CD4-positive, alpha-beta memory T cell (primary cell): ENCODE measurements around the gene ELOVL2. TPM values are rescaled to one million over a fixed set of nuclear protein-coding genes. Genes with fewer than 3 reads are reported as not detected.
A peak's percentile ranks its signal among the peaks of the same experiment; 100 is the strongest.

Experiments used
- CTCF ChIA-PET: fragments of 350-600 bp; sonication (Branson Sonifier 250); formaldehyde crosslinking; loops from one replicate; lab custom pipeline; 2021; ENCODE audit warnings: inconsistent platforms; ENCODE audit not compliant: partially characterized antibody; lab: Charles Lee
- POLR2A ChIA-PET: fragments of 350-600 bp; sonication (Branson Sonifier 250); formaldehyde crosslinking; loops from one replicate; lab custom pipeline; 2021; ENCODE audit not compliant: partially characterized antibody; lab: Charles Lee
- DNase-seq, 5 donors: peaks; one replicate each; pipeline versions ENCODE4 v3.0.0 to v3.0.0-alpha.2; 2020 to 2022; ENCODE audit warnings: mixed read lengths in 1 of 5
- H3K27ac ChIP-seq: one replicate; pipeline ENCODE4 v1.7.0; 2013; ENCODE audit warnings: low read depth, low read length
- H3K27me3 ChIP-seq: 2 replicates; pipeline ENCODE4 v1.7.0; 2013; ENCODE audit warnings: mild to moderate bottlenecking, low read length, moderate library complexity; ENCODE audit not compliant: insufficient read depth
- H3K36me3 ChIP-seq: 2 replicates; pipeline ENCODE4 v1.7.0; 2013; ENCODE audit warnings: mild to moderate bottlenecking, low read length, moderate library complexity; ENCODE audit not compliant: insufficient read depth
- H3K4me1 ChIP-seq: 2 replicates; pipeline ENCODE4 v1.7.0; 2013; ENCODE audit warnings: mild to moderate bottlenecking, low read length, moderate library complexity; ENCODE audit not compliant: insufficient read depth
- H3K4me3 ChIP-seq, 2 donors: one replicate each; pipeline ENCODE4 v1.7.0; 2013; ENCODE audit warnings: low read length in 2 of 2, mild to moderate bottlenecking in 1 of 2
- H3K9me3 ChIP-seq, 2 donors: one replicate each; pipeline ENCODE4 v1.7.0; 2013; ENCODE audit warnings: low read length in 2 of 2, control low read depth in 1 of 2; ENCODE audit not compliant: control insufficient read depth in 1 of 2
- H3K27ac Mint-ChIP-seq, 7 donors: one replicate each; pipeline ENCODE4 v1.8.0; 2020 to 2021; ENCODE audit warnings: mixed read lengths in 7 of 7, mild to moderate bottlenecking in 6 of 7, inconsistent platforms in 3 of 7, moderate library complexity in 3 of 7
- H3K27me3 Mint-ChIP-seq, 2 donors: one replicate each; pipeline ENCODE4 v1.8.0; 2020 to 2021; ENCODE audit warnings: mixed read lengths in 2 of 2
- H3K36me3 Mint-ChIP-seq, 2 donors: one replicate each; pipeline ENCODE4 v1.8.0; 2020 to 2021; ENCODE audit warnings: mixed read lengths in 2 of 2, inconsistent platforms in 1 of 2, mild to moderate bottlenecking in 1 of 2
- H3K4me1 Mint-ChIP-seq, 4 donors: one replicate each; pipeline ENCODE4 v1.8.0; 2020 to 2021; ENCODE audit warnings: mixed read lengths in 4 of 4, mild to moderate bottlenecking in 1 of 4
- H3K4me3 Mint-ChIP-seq, 8 donors: one replicate each; pipeline ENCODE4 v1.8.0; 2020 to 2021; ENCODE audit warnings: mixed read lengths in 8 of 8, mild to moderate bottlenecking in 7 of 8, moderate library complexity in 6 of 8, inconsistent platforms in 3 of 8
- H3K9me3 Mint-ChIP-seq, 8 donors: one replicate each; pipeline ENCODE4 v1.8.0; 2020 to 2021; ENCODE audit warnings: mixed read lengths in 8 of 8, mild to moderate bottlenecking in 5 of 8, inconsistent platforms in 3 of 8, moderate library complexity in 1 of 8
- intact Hi-C: fragments of 100-400 bp; cut with micrococcal nuclease; formaldehyde crosslinking; loops from one replicate; pipeline ENCODE4 v1.15.1; 2023
- polyA plus RNA-seq, 2 donors: library from polyadenylated mRNA; unstranded; fragments of 300-500 nt; fragmentation: Illumina TruSeq; gene quantifications; one replicate each; pipeline ENCODE4 v1.2.3, GENCODE V29; 2021
- total RNA-seq, 2 experiments: library from RNA; stranded (reverse); gene quantifications; one replicate each; pipeline ENCODE4 v1.2.3, GENCODE V29; 2021

ELOVL2 gene
- total and polyA plus RNA-seq, 4 experiments from 2014 or later = not detected

- Histone ChIP-seq H3K27ac (no peak overlapping the region), H3K4me1 (peaks cover 5% of the 10 kb centered on the region), H3K27me3 (peaks cover 9% of the 10 kb centered on the region), H3K9me3 (no peaks in the 10 kb centered on the region), H3K36me3 (no peaks in the 10 kb centered on the region), H3K4me3 (no peak overlapping the region)
- H3K4me3 Mint-ChIP-seq = peak overlapping the region; percentile 66 to 89 (median 80)
- peaks cover 0 to 5% of the 10 kb centered on the region in 2 donors for H3K36me3 Mint-ChIP-seq
- peaks cover 9 to 13% (median 11%) of the 10 kb centered on the region in 4 donors for H3K4me1 Mint-ChIP-seq
- ChIA-PET POLR2A (no interaction called here), CTCF (no interaction called here)
- peaks cover 0 to 8% (median under 1%) of the 10 kb centered on the region in 8 donors for H3K9me3 Mint-ChIP-seq
- intact Hi-C loops = no loop called here
- DNase-seq = peak in 2 of 5 donors; percentile 2 to 3
- peaks cover 45% of the 10 kb centered on the region in 2 donors for H3K27me3 Mint-ChIP-seq
- H3K27ac Mint-ChIP-seq = peak overlapping the region in 3 of 7 donors; percentile 7 to 71 (median 19)
These were observed 636 bp downstream of the ELOVL2 start for GRCh38 chr6:11043378-11043960.

- CTCF ChIA-PET = no interaction called here
These were observed 1.2 kb downstream of the ELOVL2 start for GRCh38 chr6:11042750-11043377.

GRCh38 chr6:11042025-11042749 is 1.9 kb downstream of the ELOVL2 start:
- intact Hi-C loops = no loop called here
- CTCF ChIA-PET = no interaction called here
- no peak for DNase-seq
- Mint-ChIP-seq H3K27me3 (peaks cover 38 to 41% of the 10 kb centered on the region in 2 donors), H3K4me3 (peak overlapping the region in 3 of 8 donors; percentile 20 to 43 (median 27)), H3K36me3 (peaks cover 0 to 5% of the 10 kb centered on the region in 2 donors), H3K27ac (no peak overlapping the region), H3K4me1 (peaks cover 9 to 13% (median 11%) of the 10 kb centered on the region in 4 donors), H3K9me3 (peaks cover 0 to 8% (median under 1%) of the 10 kb centered on the region in 8 donors)
- H3K27ac ChIP-seq = no peak overlapping the region
- no peaks in the 10 kb centered on the region for H3K36me3 ChIP-seq
- no peaks in the 10 kb centered on the region for H3K9me3 ChIP-seq
- peaks cover 5% of the 10 kb centered on the region for H3K4me1 ChIP-seq
- no peak overlapping the region for H3K4me3 ChIP-seq
- peaks cover 13% of the 10 kb centered on the region for H3K27me3 ChIP-seq
- POLR2A ChIA-PET = no interaction called here

More at GRCh38 chr6:11042750-11043377, 1.2 kb downstream of the ELOVL2 start:
- Mint-ChIP-seq H3K36me3 (peaks cover 0 to 5% of the 10 kb centered on the region in 2 donors), H3K27ac (peak overlapping the region in 2 of 7 donors; percentile 19 to 71), H3K9me3 (peaks cover 0 to 8% (median under 1%) of the 10 kb centered on the region in 8 donors), H3K27me3 (peaks cover 40 to 43% of the 10 kb centered on the region in 2 donors), H3K4me3 (peak overlapping the region; percentile 66 to 89 (median 80)), H3K4me1 (peaks cover 9 to 13% (median 11%) of the 10 kb centered on the region in 4 donors)
- peaks cover 9% of the 10 kb centered on the region for H3K27me3 ChIP-seq
- POLR2A ChIA-PET = no interaction called here
- no peaks in the 10 kb centered on the region for H3K9me3 ChIP-seq
- DNase-seq = peak in 2 of 5 donors; percentile 1 to 4
- no peak overlapping the region for H3K27ac ChIP-seq
- H3K4me1 ChIP-seq = peaks cover 5% of the 10 kb centered on the region
- no peaks in the 10 kb centered on the region for H3K36me3 ChIP-seq
- intact Hi-C loops = no loop called here
- no peak overlapping the region for H3K4me3 ChIP-seq

GRCh38 chr6:11040134-11040533 is 4.0 kb downstream of the ELOVL2 start:
- peaks cover 0 to 5% of the 10 kb centered on the region in 2 donors for H3K36me3 Mint-ChIP-seq
- no peak overlapping the region for H3K27ac ChIP-seq
- intact Hi-C loops = no loop called here
- H3K4me3 Mint-ChIP-seq = no peak overlapping the region
- peaks cover 0 to 8% (median under 1%) of the 10 kb centered on the region in 8 donors for H3K9me3 Mint-ChIP-seq
- no peak overlapping the region for H3K27ac Mint-ChIP-seq
- CTCF ChIA-PET = no interaction called here
- peaks cover 44 to 51% of the 10 kb centered on the region in 2 donors for H3K27me3 Mint-ChIP-seq
- POLR2A ChIA-PET = no interaction called here
- H3K4me1 ChIP-seq = peaks cover 5% of the 10 kb centered on the region
- H3K4me3 ChIP-seq = no peak overlapping the region
- H3K36me3 ChIP-seq = no peaks in the 10 kb centered on the region
- H3K4me1 Mint-ChIP-seq = peaks cover 9 to 13% (median 11%) of the 10 kb centered on the region in 4 donors
- H3K27me3 ChIP-seq = peaks cover 6% of the 10 kb centered on the region
- DNase-seq = no peak
- H3K9me3 ChIP-seq = no peaks in the 10 kb centered on the region

GRCh38 chr6:11039040-11039439 is 5.1 kb downstream of the ELOVL2 start:
- no peak overlapping the region for H3K27ac Mint-ChIP-seq
- POLR2A ChIA-PET = no interaction called here
- no peak for DNase-seq
- no peak overlapping the region for H3K4me3 Mint-ChIP-seq
- H3K9me3 Mint-ChIP-seq = peaks cover 0 to 4% (median under 1%) of the 10 kb centered on the region in 8 donors
- H3K9me3 ChIP-seq = no peaks in the 10 kb centered on the region
- peaks cover 6% of the 10 kb centered on the region for H3K27me3 ChIP-seq
- peaks cover 44 to 52% of the 10 kb centered on the region in 2 donors for H3K27me3 Mint-ChIP-seq
- peaks cover 7 to 9% (median 9%) of the 10 kb centered on the region in 4 donors for H3K4me1 Mint-ChIP-seq
- H3K36me3 ChIP-seq = no peaks in the 10 kb centered on the region
- H3K4me1 ChIP-seq = peaks cover 5% of the 10 kb centered on the region
- CTCF ChIA-PET = interaction anchor here (1.7 kb wide), 1 partner anchor 12 kb away, joined by 4 read pairs; no protein-coding TSS in a partner anchor
- peaks cover 0 to 5% of the 10 kb centered on the region in 2 donors for H3K36me3 Mint-ChIP-seq
- H3K4me3 ChIP-seq = no peak overlapping the region
- intact Hi-C loops = no loop called here
- H3K27ac ChIP-seq = no peak overlapping the region

GRCh38 chr6:11036977-11037430 is 7.1 kb downstream of the ELOVL2 start:
- intact Hi-C loops = no loop called here
- Histone ChIP-seq H3K36me3 (no peaks in the 10 kb centered on the region), H3K4me1 (no peaks in the 10 kb centered on the region), H3K27ac (no peak overlapping the region), H3K9me3 (no peaks in the 10 kb centered on the region), H3K4me3 (no peak overlapping the region), H3K27me3 (peaks cover 6% of the 10 kb centered on the region)
- Mint-ChIP-seq H3K4me3 (no peak overlapping the region), H3K27ac (no peak overlapping the region), H3K36me3 (no peaks in the 10 kb centered on the region), H3K27me3 (peaks cover 38 to 41% of the 10 kb centered on the region in 2 donors), H3K9me3 (no peaks in the 10 kb centered on the region), H3K4me1 (no peaks in the 10 kb centered on the region)
- CTCF ChIA-PET = no interaction called here
- POLR2A ChIA-PET = no interaction called here
- DNase-seq = no peak

GRCh38 chr6:11036351-11036740 is 7.8 kb downstream of the ELOVL2 start:
- Mint-ChIP-seq H3K27ac (no peak overlapping the region), H3K4me3 (no peak overlapping the region), H3K36me3 (no peaks in the 10 kb centered on the region), H3K4me1 (no peaks in the 10 kb centered on the region), H3K9me3 (no peaks in the 10 kb centered on the region), H3K27me3 (peaks cover 41 to 45% of the 10 kb centered on the region in 2 donors)
- H3K27ac ChIP-seq = no peak overlapping the region
- DNase-seq = no peak
- intact Hi-C loops = no loop called here
- no peaks in the 10 kb centered on the region for H3K36me3 ChIP-seq
- ChIA-PET POLR2A (no interaction called here), CTCF (no interaction called here)
- no peaks in the 10 kb centered on the region for H3K9me3 ChIP-seq
- H3K4me3 ChIP-seq = no peak overlapping the region
- peaks cover 6% of the 10 kb centered on the region for H3K27me3 ChIP-seq
- H3K4me1 ChIP-seq = no peaks in the 10 kb centered on the region
